Gastroesophageal sphincter (tissue), 3 donors: Measurements from ENCODE around the gene PFN2.

Source experiments
- CTCF ChIP-seq, 4 experiments: fragments of 200-600 bp in 2 of 4; fragments of 450-650 bp in 2 of 4; sonication (generic) in 1 of 4; IDR thresholded peaks; one replicate each; pipeline ENCODE4 v1.5.1; 2017 to 2019; ENCODE audit warnings: antibody characterized with exemption in 4 of 4, mild to moderate bottlenecking in 2 of 4, moderate library complexity in 2 of 4
- EP300 ChIP-seq: sonication (generic); formaldehyde crosslinking; IDR thresholded peaks from one replicate; pipeline ENCODE4 v1.6.1; 2017; ENCODE audit warnings: antibody characterized with exemption, mild to moderate bottlenecking
- POLR2A ChIP-seq, 2 donors: fragments of 450-650 bp; IDR thresholded peaks; one replicate each; pipeline ENCODE4 v1.6.1; 2017; ENCODE audit warnings: antibody characterized with exemption in 2 of 2, mild to moderate bottlenecking in 2 of 2, moderate library complexity in 1 of 2
- POLR2AphosphoS5 ChIP-seq: sonication (generic); formaldehyde crosslinking; IDR thresholded peaks from one replicate; pipeline ENCODE4 v1.6.1; 2017; ENCODE audit warnings: antibody characterized with exemption

- TF ChIP-seq CTCF (IDR thresholded peaks at IDR 0.05) (no peak), POLR2A (IDR thresholded peaks at IDR 0.05) (no peak), EP300 (no peak), POLR2AphosphoS5 (no peak)
These were observed 23.5 kb downstream of the PFN2 start for GRCh38 chr3:149947231-149947630.
